ENCODE data around the gene NCAM2.

Gene NCAM2

GRCh38 chr21:20997311-20997635 lies 936 bp upstream of the NCAM2 start (continued):
- no peak for TF ChIP-seq KLF17 (tag by site-specific recombination; IDR thresholded peaks at IDR 0.05)
- no peak for TF ChIP-seq ZNF23 (tag by site-specific recombination; IDR thresholded peaks at IDR 0.05; ENCODE audit: borderline replicate concordance)

GRCh38 chr21:20998456-20998789 lies 214 bp downstream of the NCAM2 start:
- CTCF ChIA-PET, result interaction anchor here (0.7 to 1.2 kb wide), 5 partner anchors 27 to 1466 kb away, joined by 3 read pairs; no protein-coding TSS in a partner anchor
- POLR2A ChIA-PET, result no interaction called here
- H3K4me1 ChIP-seq (ENCODE audit: control insufficient read depth, insufficient read depth, low read length), result no peaks in the 10 kb centered on the region
- no peak for TF ChIP-seq ZBTB17 (tag by site-specific recombination; IDR thresholded peaks at IDR 0.05)
- no peak for TF ChIP-seq ZNF664 (tag by site-specific recombination; IDR thresholded peaks at IDR 0.05)
- TF ChIP-seq ZNF311 (tag by site-specific recombination; IDR thresholded peaks at IDR 0.05; ENCODE audit: borderline replicate concordance), result no peak
- TF ChIP-seq PBX3 (CRISPR knock-in tag; IDR thresholded peaks at IDR 0.05), result no peak
- TF ChIP-seq ZNF223 (tag by site-specific recombination; IDR thresholded peaks at IDR 0.05), result no peak
- no peak for TF ChIP-seq MYNN (tag by site-specific recombination; IDR thresholded peaks at IDR 0.05; ENCODE audit: borderline replicate concordance)
- no peak for TF ChIP-seq ZNF670 (tag by site-specific recombination; IDR thresholded peaks at IDR 0.05; ENCODE audit: low read depth)
- no peak for TF ChIP-seq PRDM1 (tag by site-specific recombination; IDR thresholded peaks at IDR 0.05)
- no peak for TF ChIP-seq ZNF391 (tag by site-specific recombination; IDR thresholded peaks at IDR 0.05; ENCODE audit: borderline replicate concordance, low read depth)
- no peak for TF ChIP-seq ZNF114 (tag by site-specific recombination; IDR thresholded peaks at IDR 0.05)
- no peak for TF ChIP-seq PRDM10 (tag by site-specific recombination; IDR thresholded peaks at IDR 0.05)
- TF ChIP-seq ZNF654 (tag by site-specific recombination; IDR thresholded peaks at IDR 0.05; ENCODE audit: low read depth), result no peak
- no peak for TF ChIP-seq REST (tag by site-specific recombination; IDR thresholded peaks at IDR 0.05)
- no peak for TF ChIP-seq OVOL3 (tag by site-specific recombination; IDR thresholded peaks at IDR 0.05)
- TF ChIP-seq ZNF837 (tag by site-specific recombination; IDR thresholded peaks at IDR 0.05), result no peak
- TF ChIP-seq ZBTB20 (tag by site-specific recombination; IDR thresholded peaks at IDR 0.05), result no peak
- no peaks in the 10 kb centered on the region for H3K9me3 ChIP-seq (ENCODE audit: control insufficient read depth, insufficient read depth, low read depth, low read length)
- no peaks in the 10 kb centered on the region for H3K36me3 ChIP-seq (ENCODE audit: control insufficient read depth in 2 of 2, insufficient read depth in 1 of 2, low read length in 2 of 2)
- H3K4me3 ChIP-seq (ENCODE audit: low read depth, low read length), result peak overlapping the region; percentile 59
- H3K27ac ChIP-seq (ENCODE audit: extremely low read depth, low read depth, low read length), result no peak overlapping the region
